D341Med (cell line): ENCODE results near the gene NDUFC2.
"Not testable (repeated sequence)": the region's sequence is repeated elsewhere in the genome, so short reads cannot be mapped to it uniquely, and the experiment has no call there.

Experiments used
- DNase-seq: peaks from one replicate; pipeline ENCODE4 v3.0.0; 2012; ENCODE audit warnings: low spot score

The NDUFC2 gene

DNA sequence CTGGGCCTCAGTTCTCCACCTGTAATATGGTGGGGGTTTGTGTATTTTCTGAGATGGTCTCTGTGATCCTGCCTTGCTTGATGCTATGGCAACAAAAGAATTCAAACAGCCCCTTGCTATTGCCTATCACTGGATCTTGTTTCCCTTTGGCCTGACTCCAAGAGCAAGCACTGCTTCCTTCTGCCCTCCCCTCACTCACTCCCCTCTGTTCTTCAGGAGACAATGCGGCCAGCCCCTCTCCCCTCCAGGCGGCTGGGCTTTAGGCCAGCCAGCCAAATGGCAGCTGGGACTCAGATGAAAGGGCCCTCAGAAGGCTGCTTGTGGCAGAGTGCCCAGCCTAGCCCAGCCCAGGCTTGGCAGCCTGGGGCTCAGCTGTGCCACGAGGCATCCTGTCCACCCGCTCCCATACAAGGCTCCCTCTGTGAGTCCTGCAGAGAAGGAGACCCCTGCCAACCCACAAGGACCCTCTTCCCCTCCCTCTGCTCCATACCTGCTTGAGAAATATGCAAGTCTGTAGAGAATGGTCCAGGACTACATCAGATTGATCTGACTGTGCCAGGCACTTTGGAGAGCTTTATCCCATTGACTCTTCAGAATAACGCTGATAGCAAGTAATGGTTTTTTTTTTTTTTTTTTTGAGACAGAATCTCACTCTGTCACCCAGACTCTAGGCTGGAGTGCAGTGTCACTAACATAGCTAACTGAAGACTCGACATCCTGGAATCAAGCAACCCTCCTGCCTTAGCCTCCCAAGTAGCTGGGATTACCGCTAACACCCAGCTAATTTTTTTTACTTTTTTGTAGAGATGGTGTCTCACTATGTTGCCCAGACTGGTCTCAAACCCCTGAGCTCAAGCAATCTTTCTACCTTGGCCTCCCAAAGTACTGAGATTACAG is 49.0 kb downstream of the NDUFC2 start:
- DNase-seq: peak; percentile 86

DNA sequence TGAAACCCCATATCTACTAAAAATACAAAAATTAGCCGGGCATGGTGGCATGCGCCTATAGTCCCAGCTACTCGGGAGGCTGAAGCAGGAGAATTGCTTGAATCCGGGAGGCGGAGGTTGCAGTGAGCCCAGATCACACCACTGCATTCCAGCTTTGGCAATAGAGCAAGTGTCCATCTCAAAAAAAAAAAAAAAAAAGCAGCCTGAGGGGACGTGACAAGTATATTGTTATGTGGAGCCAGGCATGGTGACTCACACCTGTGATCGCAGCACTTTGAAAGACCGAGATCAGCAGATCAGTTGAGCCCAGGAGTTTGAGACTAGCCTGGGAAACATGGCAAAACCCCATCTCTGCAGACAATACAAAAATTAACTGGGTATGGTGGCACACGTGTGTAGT is 51.2 kb downstream of the NDUFC2 start:
- DNase-seq: not testable (repeated sequence)

DNA sequence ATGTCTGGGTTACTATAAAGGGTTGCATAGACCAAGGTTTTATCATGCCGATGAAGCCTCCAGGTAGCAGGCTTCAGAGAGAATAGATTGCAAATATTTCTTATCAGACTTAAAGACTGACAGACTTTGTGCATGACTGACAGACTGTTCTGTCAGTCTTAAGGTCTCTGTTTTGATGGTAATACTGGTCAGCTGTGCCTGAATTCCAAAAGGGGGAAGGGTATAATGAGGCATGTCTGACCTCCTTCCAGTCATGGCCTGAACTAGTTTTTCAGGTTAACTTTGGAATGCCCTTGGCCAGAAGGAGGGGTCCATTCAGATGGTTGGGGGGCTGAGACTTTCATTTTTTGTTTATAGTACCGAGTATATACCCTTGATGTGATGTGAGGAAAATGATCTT is 51.9 kb downstream of the NDUFC2 start:
- DNase-seq: no peak

DNA sequence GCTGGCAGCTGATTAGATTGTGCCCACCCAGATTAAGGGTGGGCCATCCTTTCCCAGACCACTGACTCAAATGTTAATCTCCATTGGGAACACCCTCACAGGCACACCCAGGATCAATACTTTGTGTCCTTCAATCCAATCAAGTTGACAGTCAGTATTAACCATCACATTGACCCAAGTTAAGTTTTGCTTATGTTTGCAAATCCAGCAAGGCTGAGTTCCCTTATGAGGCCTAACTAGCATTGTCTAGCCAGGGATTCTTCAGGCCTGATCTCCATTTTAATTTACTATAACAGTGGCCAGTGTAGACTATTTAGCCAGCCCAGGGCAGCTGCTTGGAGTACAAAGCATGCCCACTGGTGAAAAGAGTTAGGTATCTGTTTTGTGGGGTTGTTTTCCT is 54.3 kb downstream of the NDUFC2 start:
- no peak for DNase-seq

DNA sequence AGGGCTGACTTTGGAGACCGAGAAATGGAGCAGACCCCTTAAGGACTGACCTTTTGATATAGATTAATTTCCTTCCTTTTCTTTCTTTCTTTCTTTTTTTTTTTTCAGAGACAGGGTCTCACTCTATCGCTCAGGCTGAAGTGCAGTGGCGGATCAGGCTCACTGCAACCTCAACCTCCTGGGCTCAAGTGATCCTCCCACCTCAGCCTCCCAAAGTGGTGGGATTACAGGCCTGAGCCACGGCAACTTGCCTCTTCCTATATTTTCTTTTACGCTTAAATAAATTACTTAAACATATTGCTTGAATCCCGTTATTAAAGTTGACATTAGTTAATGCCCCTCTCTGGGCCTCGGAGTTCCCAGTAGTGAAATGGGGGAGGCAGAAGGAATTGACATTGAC is 56.2 kb downstream of the NDUFC2 start:
- DNase-seq: no peak

DNA sequence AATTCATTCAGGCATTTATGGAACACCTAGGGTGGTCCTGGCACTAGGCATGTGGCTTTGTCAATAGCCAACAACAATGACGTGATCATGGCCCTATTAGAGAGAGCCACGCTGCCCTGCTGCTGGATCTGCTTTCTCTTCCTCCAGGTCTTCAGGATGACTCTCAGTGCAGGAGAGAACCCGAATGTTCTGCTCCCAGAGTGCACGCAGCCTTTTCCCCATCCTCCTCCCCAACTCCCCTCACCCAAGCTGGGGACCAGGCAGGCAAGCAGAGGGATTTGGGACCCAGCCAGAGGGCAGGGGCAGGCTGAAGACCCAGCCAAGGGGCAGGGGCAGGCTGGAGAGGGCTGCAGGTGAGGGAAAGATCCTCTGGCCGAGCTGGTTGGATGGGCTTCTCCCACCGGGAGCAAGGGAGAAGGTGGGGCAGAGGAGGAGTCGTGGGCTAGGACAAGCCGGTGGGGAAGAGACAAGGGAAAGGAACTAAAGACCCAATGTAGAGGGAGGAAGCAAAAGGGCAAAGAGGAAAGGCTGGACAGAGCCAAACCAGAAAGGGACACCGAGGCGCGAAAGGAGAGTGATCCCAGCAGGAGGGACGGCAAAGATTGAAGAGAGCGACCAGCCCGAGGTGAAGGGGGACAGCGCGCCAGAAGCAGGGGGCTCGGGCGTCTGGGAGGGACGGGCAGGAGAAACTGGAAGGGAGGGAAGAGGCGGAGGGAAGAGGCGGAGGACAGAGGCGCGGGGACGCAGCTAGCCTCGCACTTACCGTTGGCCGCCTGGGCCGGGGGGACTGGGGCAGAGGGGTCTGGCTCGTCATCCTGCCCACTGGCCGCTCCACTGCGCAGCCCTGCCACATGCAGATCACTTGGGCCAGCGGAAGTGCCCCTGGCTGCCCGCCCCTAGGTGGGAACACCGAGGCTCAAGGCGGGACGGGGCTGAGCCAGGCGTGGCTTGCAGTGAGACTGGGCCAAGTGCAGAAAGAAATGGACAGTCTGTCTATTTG is 57.0 kb downstream of the NDUFC2 start, which contains the start of gene KCTD14:
Gene KCTD14 (minus strand): TSS at position 880 of the 1,000 bp plus-strand sequence. CDS start 27 bp downstream, at position 853.
- DNase-seq: no peak

DNA sequence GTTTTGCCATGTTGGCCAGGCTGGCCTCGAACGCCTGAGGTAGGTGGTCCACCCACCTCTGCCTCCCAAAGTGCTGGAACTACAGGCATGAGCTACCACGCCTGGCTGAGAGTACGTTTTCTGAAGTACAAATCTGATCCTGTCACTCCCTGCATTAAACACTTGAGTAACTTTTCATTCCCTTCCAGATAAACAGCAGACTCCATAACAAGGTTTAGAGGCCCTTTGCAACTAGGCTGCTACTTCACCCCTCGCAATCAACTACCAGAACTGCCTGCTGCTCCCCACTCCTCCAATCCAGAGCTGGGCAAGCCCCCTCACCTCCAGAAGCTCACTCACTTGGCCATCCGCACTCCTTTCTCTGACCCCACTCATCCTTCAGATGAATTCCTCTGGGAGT is 58.1 kb downstream of the NDUFC2 start:
- DNase-seq: no peak

DNA sequence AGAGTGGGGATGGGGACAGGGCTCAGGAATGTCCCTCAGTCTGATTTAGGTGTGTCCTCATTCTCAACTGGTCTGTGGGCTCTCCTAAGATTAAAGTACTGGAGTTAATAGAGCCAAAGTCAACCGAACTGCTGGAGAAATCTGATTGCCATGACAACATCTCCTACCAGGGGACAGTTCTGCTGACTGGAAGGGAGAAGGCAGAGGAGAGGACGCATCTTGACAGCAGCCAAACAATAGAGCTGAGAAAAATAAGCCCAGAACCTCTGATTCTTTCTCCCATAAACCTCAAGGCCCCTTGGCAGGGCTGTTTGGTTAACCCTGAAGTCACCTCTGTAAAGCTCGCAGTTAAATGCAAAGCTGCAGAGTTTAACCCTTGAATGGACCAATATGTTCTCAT is 59.4 kb downstream of the NDUFC2 start:
- no peak for DNase-seq

DNA sequence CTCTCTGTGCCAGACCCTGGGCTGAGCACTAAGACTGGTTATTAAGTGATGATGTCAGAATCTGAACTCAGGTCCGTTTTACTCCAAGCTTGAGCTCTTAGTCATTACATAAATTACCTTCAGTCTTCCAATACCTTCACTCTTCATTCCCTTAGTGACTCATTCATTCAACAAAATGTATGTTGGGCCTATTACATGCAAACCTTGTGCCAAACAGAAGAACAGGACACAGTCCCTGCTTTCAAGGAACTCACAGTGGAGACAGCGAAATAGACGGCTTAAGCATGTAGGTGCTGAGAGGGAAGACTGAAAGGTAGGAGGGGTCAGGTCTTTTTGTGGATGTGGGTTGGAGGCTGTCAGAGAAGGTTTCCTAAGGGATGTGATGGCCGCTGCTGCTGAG is 59.9 kb downstream of the NDUFC2 start:
- DNase-seq: no peak
